ENCODE results near the gene PORCN. TPM values are rescaled to one million over a fixed set of nuclear protein-coding genes. Genes with fewer than 3 reads are reported as not detected.
"Not testable (repeated sequence)": the region's sequence is repeated elsewhere in the genome, so short reads cannot be mapped to it uniquely, and the experiment has no call there.

Gene PORCN
- total and polyA plus RNA-seq, 7 donors, result 1.2 to 13.3 (median 12.2) TPM

DNA sequence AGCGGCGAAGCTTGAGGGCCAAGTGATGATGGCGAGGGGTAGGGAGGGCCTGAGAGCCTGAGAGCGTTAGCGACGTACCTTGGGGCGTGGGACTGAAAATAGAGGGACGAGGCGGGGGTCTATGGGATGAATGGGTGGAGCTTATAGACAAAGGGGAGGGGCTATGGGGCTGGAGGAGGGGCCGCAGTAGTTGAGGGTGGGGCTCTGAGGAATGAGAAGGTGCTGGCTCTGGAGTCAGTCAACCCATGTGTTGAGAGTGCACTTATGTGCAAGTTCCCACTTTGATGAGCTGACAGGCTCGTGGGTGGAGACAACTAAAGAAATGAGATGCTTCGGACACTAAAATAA, 31.2 kb downstream of the PORCN start:
- WGBS, 2 donors, result 4% methylated on average over 12 of the region's 12 CpGs

DNA sequence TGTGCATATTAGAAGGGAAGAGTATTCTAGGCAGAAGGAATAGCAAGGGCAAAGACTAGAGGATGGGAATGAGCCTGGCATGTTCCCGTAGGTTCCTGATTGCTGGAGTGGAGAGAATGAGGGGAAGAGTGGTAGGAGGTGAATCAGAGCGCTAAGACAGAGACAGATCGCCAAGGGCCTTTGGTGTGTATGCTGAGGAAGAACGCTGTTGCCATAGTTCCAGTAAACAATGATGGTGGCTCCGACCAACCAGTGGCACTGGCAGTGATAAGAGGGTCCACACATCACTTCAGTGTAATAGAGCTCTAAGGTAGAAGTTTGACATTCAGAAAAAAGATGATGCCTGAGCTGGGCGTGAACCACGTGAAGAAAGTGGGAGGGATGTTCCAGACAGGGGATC, 31.7 kb downstream of the PORCN start:
- TF ChIP-seq POLR2A (IDR thresholded peaks at IDR 0.05), result no peak
- TF ChIP-seq, protein P1, sequence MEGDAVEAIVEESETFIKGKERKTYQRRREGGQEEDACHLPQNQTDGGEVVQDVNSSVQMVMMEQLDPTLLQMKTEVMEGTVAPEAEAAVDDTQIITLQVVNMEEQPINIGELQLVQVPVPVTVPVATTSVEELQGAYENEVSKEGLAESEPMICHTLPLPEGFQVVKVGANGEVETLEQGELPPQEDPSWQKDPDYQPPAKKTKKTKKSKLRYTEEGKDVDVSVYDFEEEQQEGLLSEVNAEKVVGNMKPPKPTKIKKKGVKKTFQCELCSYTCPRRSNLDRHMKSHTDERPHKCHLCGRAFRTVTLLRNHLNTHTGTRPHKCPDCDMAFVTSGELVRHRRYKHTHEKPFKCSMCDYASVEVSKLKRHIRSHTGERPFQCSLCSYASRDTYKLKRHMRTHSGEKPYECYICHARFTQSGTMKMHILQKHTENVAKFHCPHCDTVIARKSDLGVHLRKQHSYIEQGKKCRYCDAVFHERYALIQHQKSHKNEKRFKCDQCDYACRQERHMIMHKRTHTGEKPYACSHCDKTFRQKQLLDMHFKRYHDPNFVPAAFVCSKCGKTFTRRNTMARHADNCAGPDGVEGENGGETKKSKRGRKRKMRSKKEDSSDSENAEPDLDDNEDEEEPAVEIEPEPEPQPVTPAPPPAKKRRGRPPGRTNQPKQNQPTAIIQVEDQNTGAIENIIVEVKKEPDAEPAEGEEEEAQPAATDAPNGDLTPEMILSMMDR (IDR thresholded peaks at IDR 0.05), result no peak
- TF ChIP-seq POLR2AphosphoS5 (IDR thresholded peaks at IDR 0.05), result no peak
- no peak for TF ChIP-seq EP300 (IDR thresholded peaks at IDR 0.05)
- H3K36me3 ChIP-seq, result peaks cover 0 to 14% (median 3%) of the 10 kb centered on the region in 4 donors
- WGBS, 2 donors, result 89 to 90% methylated on average over 7 of the region's 7 CpGs
- peak; percentile 41 for DNase-seq
- intact Hi-C loops (cut with DNase I), result no loop called here
- peak overlapping the region in 3 of 4 donors; percentile 64 to 70 (median 67) for H3K4me3 ChIP-seq
- H3K9me3 ChIP-seq, result no peaks in the 10 kb centered on the region
- H3K27ac ChIP-seq, result peak overlapping the region; percentile 88 to 91 (median 90)
- peaks cover 0 to 11% (median 3%) of the 10 kb centered on the region in 4 donors for H3K4me1 ChIP-seq
- H3K27me3 ChIP-seq, result peaks cover 0 to 3% (median 0%) of the 10 kb centered on the region in 3 donors

More for the DNA sequence above, 31.2 kb downstream of the PORCN start:
- DNase-seq, result no peak
- Histone ChIP-seq H3K9me3 (no peaks in the 10 kb centered on the region), H3K4me3 (peak overlapping the region; percentile 60 to 70 (median 66)), H3K36me3 (peaks cover 0 to 10% (median 2%) of the 10 kb centered on the region in 4 donors), H3K27me3 (peaks cover 0 to 3% (median 0%) of the 10 kb centered on the region in 3 donors), H3K4me1 (peaks cover 0 to 11% (median 3%) of the 10 kb centered on the region in 4 donors), H3K27ac (peak overlapping the region; percentile 88 to 91 (median 90))
- TF ChIP-seq POLR2A (IDR thresholded peaks at IDR 0.05) (no peak), EP300 (IDR thresholded peaks at IDR 0.05) (no peak), POLR2AphosphoS5 (IDR thresholded peaks at IDR 0.05) (no peak)
- TF ChIP-seq, protein P1 (IDR thresholded peaks at IDR 0.05), result no peak
- intact Hi-C loops (cut with DNase I), result no loop called here

DNA sequence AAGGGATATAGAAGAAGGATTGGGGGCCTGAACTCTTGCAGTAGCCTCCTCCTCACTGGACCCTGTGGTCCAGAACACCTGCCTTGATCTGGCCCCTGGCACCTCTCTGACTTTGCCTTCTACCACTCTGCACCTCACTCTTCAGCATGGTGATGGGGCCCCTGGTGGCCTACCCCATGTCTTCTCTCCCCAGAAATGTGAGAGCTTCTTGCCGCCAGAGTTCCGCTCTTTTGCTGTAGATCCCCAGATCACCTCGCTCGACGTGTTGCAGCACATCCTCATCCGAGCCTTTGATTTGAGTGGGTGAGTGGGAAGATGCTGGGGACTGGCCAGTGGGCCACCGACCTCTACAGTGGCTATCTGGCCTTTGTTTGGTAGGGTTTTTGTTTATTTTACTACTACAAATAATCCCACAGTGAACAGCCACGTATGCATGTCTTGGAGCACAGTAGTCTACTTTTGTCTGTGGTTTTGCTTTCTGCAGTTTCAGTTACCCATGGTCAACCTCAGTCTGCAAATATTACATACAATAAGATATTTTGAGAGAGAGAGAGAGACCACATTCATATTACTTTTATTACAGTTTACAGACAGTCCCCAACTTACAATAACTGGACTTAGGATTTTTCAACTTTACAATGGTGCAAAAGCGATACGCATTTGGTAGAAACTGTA, 32.5 kb downstream of the PORCN start:
- H3K36me3 ChIP-seq, result peaks cover 0 to 14% (median 3%) of the 10 kb centered on the region in 4 donors
- DNase-seq, result peak; percentile 46
- no peaks in the 10 kb centered on the region for H3K9me3 ChIP-seq
- H3K4me1 ChIP-seq, result peaks cover 0 to 11% (median 3%) of the 10 kb centered on the region in 4 donors
- peak overlapping the region in 1 of 4 donors; percentile 89 for H3K27ac ChIP-seq
- intact Hi-C loops (cut with DNase I), result no loop called here
- TF ChIP-seq, protein P1 (IDR thresholded peaks at IDR 0.05), result no peak
- TF ChIP-seq POLR2A (IDR thresholded peaks at IDR 0.05), result no peak
- TF ChIP-seq EP300 (IDR thresholded peaks at IDR 0.05), result no peak
- TF ChIP-seq POLR2AphosphoS5 (IDR thresholded peaks at IDR 0.05), result no peak
- 81% methylated on average over 10 of the region's 10 CpGs for WGBS, 2 donors
- no peak overlapping the region for H3K4me3 ChIP-seq
- H3K27me3 ChIP-seq, result peaks cover 0 to 3% (median 0%) of the 10 kb centered on the region in 3 donors

DNA sequence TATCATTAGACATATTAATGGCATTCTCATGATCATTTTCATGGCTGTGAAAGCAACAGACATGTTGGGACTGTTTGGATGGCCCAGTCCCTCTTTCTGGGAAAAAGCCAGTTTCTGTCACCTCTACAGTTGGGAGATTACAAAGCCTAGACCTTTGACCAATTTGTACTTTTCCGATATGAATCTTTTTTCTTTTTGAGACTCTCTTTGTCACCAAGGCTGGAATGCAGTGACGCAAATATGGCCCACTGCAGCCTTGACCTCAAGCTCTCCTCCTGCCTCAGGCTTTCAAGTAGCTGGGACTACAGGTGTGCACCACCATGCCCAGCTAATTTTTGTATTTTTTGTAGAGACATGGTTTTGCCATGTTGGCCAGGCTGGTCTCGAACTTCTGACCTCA, 40.1 kb downstream of the PORCN start:
- peaks cover 0 to 8% (median 3%) of the 10 kb centered on the region in 4 donors for H3K36me3 ChIP-seq
- DNase-seq, result no peak
- whole genome bisulfite sequencing, 2 donors, result 98 to 99% methylated on average over 3 of the region's 3 CpGs

DNA sequence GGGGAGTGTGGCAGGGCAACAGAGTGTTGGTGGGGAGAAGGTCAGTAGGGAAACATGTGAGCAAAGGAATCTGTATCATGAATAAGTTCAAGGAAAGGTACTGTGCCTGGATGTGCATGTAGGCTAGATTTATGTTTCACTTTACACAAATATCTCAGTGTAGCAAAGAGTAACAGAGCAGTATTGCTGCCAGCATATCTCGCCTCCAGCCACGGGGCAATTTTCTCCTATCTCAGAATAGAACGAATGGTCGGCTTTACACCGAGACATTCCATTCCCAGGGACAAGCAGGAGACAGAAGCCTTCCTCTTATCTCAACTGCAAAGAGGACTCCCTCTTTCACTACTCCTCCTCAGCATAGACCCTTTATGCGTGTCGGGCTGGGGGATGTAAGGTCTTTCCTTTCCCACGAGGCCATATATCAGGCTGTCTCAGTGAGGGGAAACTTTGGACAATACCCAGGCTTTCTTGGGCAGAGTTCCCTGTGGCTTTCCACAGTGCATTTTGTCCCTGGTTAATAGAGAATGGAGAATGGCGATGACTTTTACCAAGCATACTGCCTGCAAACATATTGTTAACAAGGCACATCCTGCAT, 47.0 kb downstream of the PORCN start:
- H3K27ac ChIP-seq; H3K4me1 ChIP-seq; H3K9me3 ChIP-seq; H3K27me3 ChIP-seq; H3K4me3 ChIP-seq; intact Hi-C loops (cut with DNase I): not testable (repeated sequence)
- H3K36me3 ChIP-seq, result peaks cover 0 to 30% (median 9%) of the 10 kb centered on the region in 4 donors
- peak; percentile 12 for DNase-seq
- 91 to 98% methylated on average over 9 of the region's 9 CpGs for whole genome bisulfite sequencing, 2 donors

More for the DNA sequence above, 40.1 kb downstream of the PORCN start:
- H3K9me3 ChIP-seq, result no peaks in the 10 kb centered on the region
- H3K27ac ChIP-seq, result no peak overlapping the region
- intact Hi-C loops (cut with DNase I), result no loop called here
- TF ChIP-seq POLR2AphosphoS5 (IDR thresholded peaks at IDR 0.05) (no peak), EP300 (IDR thresholded peaks at IDR 0.05) (no peak), POLR2A (IDR thresholded peaks at IDR 0.05) (no peak)
- TF ChIP-seq, protein P1 (IDR thresholded peaks at IDR 0.05), result no peak
- H3K27me3 ChIP-seq, result peaks cover 0 to 3% (median 0%) of the 10 kb centered on the region in 3 donors
- no peaks in the 10 kb centered on the region for H3K4me1 ChIP-seq
- no peak overlapping the region for H3K4me3 ChIP-seq

All from sigmoid colon (tissue), 7 donors.